Stomach (tissue), 9 donors: ENCODE results near the gene IRF1. TPM values are rescaled to one million over a fixed set of nuclear protein-coding genes. Genes with fewer than 3 reads are reported as not detected.

Experiments used
- DNase-seq, 2 donors: peaks; one replicate each; pipeline versions ENCODE4 v3.0.0 to v3.0.0-alpha.2; 2013 to 2019
- H3K27ac ChIP-seq, 5 donors: fragments of 200-600 bp in 4 of 5; sonication (generic) in 4 of 5; one replicate each; pipeline ENCODE4 v1.5.1; 2013 to 2019; ENCODE audit warnings: mild to moderate bottlenecking in 1 of 5, moderate library complexity in 1 of 5
- H3K27me3 ChIP-seq, 3 donors: fragments of 200-600 bp; sonication (generic); one replicate each; pipeline ENCODE4 v1.5.1; 2017 to 2019; ENCODE audit warnings: mixed run types in 1 of 3
- H3K36me3 ChIP-seq, 4 donors: fragments of 200-600 bp; sonication (generic); 1 replicate in 3 of 4; 2 replicates in 1 of 4; pipeline ENCODE4 v1.5.1; 2016 to 2019
- H3K4me1 ChIP-seq, 4 donors: fragments of 200-600 bp; sonication (generic); one replicate each; pipeline ENCODE4 v1.5.1; 2016 to 2019
- H3K4me3 ChIP-seq, 4 donors: fragments of 200-600 bp; sonication (generic) in 3 of 4; one replicate each; pipeline ENCODE4 v1.5.1; 2016 to 2019; ENCODE audit warnings: mild to moderate bottlenecking in 1 of 4
- H3K9me3 ChIP-seq, 4 donors: fragments of 200-600 bp; sonication (generic); one replicate each; pipeline ENCODE4 v1.5.1; 2016 to 2019
- EP300 ChIP-seq: sonication (generic); formaldehyde crosslinking; IDR thresholded peaks from one replicate; pipeline ENCODE4 v1.6.1; 2017; ENCODE audit warnings: antibody characterized with exemption
- POLR2A ChIP-seq, 4 donors: fragments of 450-650 bp; IDR thresholded peaks; one replicate each; pipeline ENCODE4 v1.6.1; 2016; ENCODE audit warnings: antibody characterized with exemption in 4 of 4, control low read depth in 2 of 4, mild to moderate bottlenecking in 1 of 4, moderate library complexity in 1 of 4
- POLR2AphosphoS5 ChIP-seq, 3 donors: sonication (generic); formaldehyde crosslinking; IDR thresholded peaks; one replicate each; pipeline ENCODE4 v1.6.1; 2016; ENCODE audit warnings: antibody characterized with exemption in 3 of 3
- WGBS, 5 donors: extraction: QIAGEN DNeasy Blood & Tissue Kit in 3 of 5; methylation state at CpG; one replicate each; pipeline versions ENCODE4 v1.1.5 to v1.1.7; 2013 to 2018; 5-methylcytosine and 5-hydroxymethylcytosine counted together
- intact Hi-C: fragments of 100-400 bp; cut with DNase I; formaldehyde crosslinking; loops from one replicate; pipeline ENCODE4 v1.15.1; 2023; ENCODE audit warnings: low total_unique reads
- polyA plus RNA-seq, 3 donors: library from polyadenylated mRNA; stranded (reverse); fragments of 200-250 nt; gene quantifications; one replicate each; pipeline ENCODE4 v1.2.3, GENCODE V29; 2013
- total RNA-seq, 5 donors: library from RNA; depleted of rRNA; stranded (reverse); fragments of >200 nt; gene quantifications; one replicate each; pipeline versions ENCODE4 v1.1.0 to v1.2.3, GENCODE V29; 2014 to 2016
- TF ChIP-seq, protein P1 (sequence below), 7 experiments: fragments of 450-650 bp in 4 of 7; fragments of 200-600 bp in 3 of 7; sonication (generic) in 3 of 7; IDR thresholded peaks; one replicate each; pipeline ENCODE4 v1.5.1; 2016 to 2019; ENCODE audit warnings: antibody characterized with exemption in 7 of 7, control low read depth in 2 of 7, mild to moderate bottlenecking in 1 of 7
- donor health status: healthy with polysubstance abuse.
- donor health status: Bipolar disorder and iron deficiency.
- donor health status: healthy.

Gene IRF1
- total and polyA plus RNA-seq, 8 donors: 17.1 to 256 (median 64.7) TPM

DNA sequence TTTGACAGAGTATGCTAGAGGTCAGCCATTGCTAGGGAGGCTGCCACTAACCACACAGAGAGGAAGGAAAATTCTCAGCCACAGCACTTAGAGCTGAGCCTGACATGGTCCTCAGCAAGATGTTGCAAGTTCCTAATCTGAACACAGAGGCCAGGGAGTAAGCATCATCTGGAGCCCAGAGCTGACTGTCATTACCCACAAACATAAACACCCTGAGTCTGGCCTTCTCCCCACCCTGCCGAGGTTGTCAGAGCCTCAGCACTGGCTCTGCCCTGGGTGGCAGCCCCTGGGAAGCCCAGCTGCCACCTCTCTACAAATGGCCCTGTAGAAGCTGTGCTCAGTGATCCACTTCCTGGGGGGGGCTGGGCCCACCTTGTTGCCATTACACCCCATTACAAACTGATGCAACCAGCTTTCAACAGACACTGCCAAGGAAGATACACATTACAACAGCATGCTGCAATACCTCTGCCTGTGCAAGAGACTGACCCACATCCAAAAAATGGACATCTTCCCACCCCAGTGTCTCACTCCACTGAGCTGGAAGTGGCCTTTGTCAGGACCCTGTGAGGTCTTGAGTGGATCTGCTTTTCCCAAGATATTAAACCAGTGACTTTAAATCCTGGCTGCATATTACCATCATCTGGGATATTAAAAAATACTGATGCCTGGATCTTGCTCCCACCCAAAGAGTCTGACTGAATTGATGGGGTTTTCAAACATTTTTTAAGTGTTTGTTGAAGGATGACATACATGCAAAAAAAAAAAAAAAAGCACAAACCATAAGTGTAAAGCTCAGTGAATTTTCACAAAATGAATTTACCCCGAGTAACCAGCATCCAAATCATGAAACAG is 33.0 kb downstream of the IRF1 start:
- intact Hi-C loops: no loop called here
- Histone ChIP-seq H3K4me3 (no peak overlapping the region), H3K27me3 (no peaks in the 10 kb centered on the region), H3K27ac (peak overlapping the region; percentile 78 to 92 (median 85)), H3K4me1 (peaks cover 46 to 90% (median 70%) of the 10 kb centered on the region in 4 donors), H3K9me3 (no peaks in the 10 kb centered on the region), H3K36me3 (peaks cover 0 to 19% (median 13%) of the 10 kb centered on the region in 4 donors)
- DNase-seq: peak in 1 of 2 donors; percentile 35
- 56 to 76% (median 62%) methylated on average over 2 of the region's 2 CpGs for WGBS, 5 donors
- TF ChIP-seq EP300 (no peak), POLR2AphosphoS5 (IDR thresholded peaks at IDR 0.05) (peak in 2 of 3 donors; percentile 49 to 58)

DNA sequence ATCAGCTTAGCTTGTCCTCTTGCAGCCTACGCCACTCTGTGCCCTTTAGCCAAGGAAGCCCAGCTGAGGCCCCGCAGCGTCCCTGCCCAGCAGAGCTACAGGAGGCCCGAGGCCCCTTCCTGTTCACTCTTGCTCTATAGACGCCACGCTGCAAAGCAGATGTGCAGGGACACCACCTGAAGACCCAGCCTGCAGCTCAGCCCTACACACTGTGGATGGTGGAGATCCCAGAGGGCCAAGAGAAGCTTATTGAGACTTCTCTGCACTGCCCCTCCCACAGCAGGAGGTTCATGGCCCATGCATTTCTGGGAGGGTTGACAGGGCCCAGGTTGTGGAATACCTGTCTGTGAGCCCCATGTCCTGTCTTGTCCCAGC is 33.6 kb downstream of the IRF1 start:
- WGBS, 5 donors: 50 to 91% (median 78%) methylated on average over 5 to 6 of the region's 6 CpGs
- TF ChIP-seq POLR2A (IDR thresholded peaks at IDR 0.05) (no peak), EP300 (no peak), POLR2AphosphoS5 (IDR thresholded peaks at IDR 0.05) (no peak)
- TF ChIP-seq, protein P1, sequence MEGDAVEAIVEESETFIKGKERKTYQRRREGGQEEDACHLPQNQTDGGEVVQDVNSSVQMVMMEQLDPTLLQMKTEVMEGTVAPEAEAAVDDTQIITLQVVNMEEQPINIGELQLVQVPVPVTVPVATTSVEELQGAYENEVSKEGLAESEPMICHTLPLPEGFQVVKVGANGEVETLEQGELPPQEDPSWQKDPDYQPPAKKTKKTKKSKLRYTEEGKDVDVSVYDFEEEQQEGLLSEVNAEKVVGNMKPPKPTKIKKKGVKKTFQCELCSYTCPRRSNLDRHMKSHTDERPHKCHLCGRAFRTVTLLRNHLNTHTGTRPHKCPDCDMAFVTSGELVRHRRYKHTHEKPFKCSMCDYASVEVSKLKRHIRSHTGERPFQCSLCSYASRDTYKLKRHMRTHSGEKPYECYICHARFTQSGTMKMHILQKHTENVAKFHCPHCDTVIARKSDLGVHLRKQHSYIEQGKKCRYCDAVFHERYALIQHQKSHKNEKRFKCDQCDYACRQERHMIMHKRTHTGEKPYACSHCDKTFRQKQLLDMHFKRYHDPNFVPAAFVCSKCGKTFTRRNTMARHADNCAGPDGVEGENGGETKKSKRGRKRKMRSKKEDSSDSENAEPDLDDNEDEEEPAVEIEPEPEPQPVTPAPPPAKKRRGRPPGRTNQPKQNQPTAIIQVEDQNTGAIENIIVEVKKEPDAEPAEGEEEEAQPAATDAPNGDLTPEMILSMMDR (IDR thresholded peaks at IDR 0.05): no peak
- no peak overlapping the region for H3K4me3 ChIP-seq
- peaks cover 0 to 21% (median 13%) of the 10 kb centered on the region in 4 donors for H3K36me3 ChIP-seq
- peak overlapping the region; percentile 78 to 92 (median 85) for H3K27ac ChIP-seq
- intact Hi-C loops: no loop called here
- DNase-seq: no peak
- peaks cover 46 to 85% (median 66%) of the 10 kb centered on the region in 4 donors for H3K4me1 ChIP-seq
- H3K9me3 ChIP-seq: no peaks in the 10 kb centered on the region
- H3K27me3 ChIP-seq: no peaks in the 10 kb centered on the region

- H3K4me3 ChIP-seq: no peak overlapping the region
- H3K27ac ChIP-seq: peak overlapping the region; percentile 78 to 92 (median 85)
- TF ChIP-seq POLR2A (IDR thresholded peaks at IDR 0.05): no peak
- no peak for TF ChIP-seq EP300
- peak in 1 of 3 donors; percentile 41 for TF ChIP-seq POLR2AphosphoS5 (IDR thresholded peaks at IDR 0.05)
- TF ChIP-seq, protein P1 (IDR thresholded peaks at IDR 0.05): no peak
- no peaks in the 10 kb centered on the region for H3K9me3 ChIP-seq
- H3K4me1 ChIP-seq: peaks cover 46 to 81% (median 65%) of the 10 kb centered on the region in 4 donors
- peak; percentile 62 to 78 for DNase-seq
- no peaks in the 10 kb centered on the region for H3K27me3 ChIP-seq
- WGBS, 5 donors: 21 to 40% (median 29%) methylated on average over 8 of the region's 8 CpGs
- peaks cover 0 to 26% (median 15%) of the 10 kb centered on the region in 4 donors for H3K36me3 ChIP-seq
- intact Hi-C loops: no loop called here
These were observed 34.1 kb downstream of the IRF1 start for GRCh38 chr5:132456296-132456986.

DNA sequence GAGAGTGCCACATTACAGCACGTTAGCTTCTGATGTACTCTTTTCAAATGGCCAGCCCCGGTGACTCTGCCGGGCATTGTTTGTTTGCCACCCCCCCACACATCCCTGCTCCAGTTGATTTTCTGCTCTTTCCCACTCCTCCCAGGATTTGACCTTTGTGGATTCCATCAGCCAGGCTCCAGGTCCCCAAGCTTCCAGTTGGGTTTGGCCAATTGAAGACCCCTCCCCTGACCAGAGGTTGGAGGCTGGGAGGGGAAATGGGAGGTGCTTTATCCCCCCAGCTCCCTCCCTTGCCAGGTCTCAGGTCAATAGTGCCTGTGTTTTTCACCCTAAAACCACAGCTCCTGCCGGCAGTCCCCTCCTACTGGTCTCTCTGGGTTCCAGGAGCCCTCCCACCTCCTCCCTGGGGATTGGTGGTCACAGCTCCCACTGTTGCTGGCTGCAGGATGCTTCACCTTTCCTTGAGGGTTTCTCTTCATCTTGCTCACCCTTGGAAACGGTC is 34.9 kb downstream of the IRF1 start:
- Histone ChIP-seq H3K27ac (peak overlapping the region; percentile 78 to 92 (median 85)), H3K4me1 (peaks cover 48 to 81% (median 65%) of the 10 kb centered on the region in 4 donors), H3K27me3 (no peaks in the 10 kb centered on the region), H3K4me3 (no peak overlapping the region), H3K9me3 (no peaks in the 10 kb centered on the region), H3K36me3 (peaks cover 0 to 33% (median 15%) of the 10 kb centered on the region in 4 donors)
- no peak for DNase-seq
- intact Hi-C loops: no loop called here
- TF ChIP-seq POLR2A (IDR thresholded peaks at IDR 0.05): no peak
- TF ChIP-seq POLR2AphosphoS5 (IDR thresholded peaks at IDR 0.05): no peak
- TF ChIP-seq, protein P1 (IDR thresholded peaks at IDR 0.05): no peak
- no peak for TF ChIP-seq EP300
- 34 to 43% (median 42%) methylated on average over 5 of the region's 5 CpGs for WGBS, 5 donors
